Measurements from ENCODE around the gene GPBP1.

DNA sequence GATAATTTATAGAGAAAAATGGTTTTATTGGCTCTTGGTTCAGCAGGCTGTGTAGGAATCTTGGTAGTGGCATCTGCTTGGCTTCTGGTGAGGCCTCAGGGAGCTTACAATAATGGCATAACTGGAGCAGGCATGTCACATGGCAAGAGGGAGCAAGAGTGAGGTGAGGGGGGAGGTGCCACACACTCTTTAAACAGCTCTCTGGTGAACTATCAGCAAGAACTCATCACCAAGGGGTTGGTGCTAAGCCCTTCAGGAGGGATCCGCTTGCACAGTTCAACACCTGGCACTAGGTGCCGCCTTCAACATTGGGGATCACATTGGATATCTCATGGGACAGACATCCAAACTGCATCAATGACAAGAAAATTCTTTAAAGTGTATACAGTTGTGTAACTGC lies 10.5 kb downstream of the GPBP1 start:
- TF ChIP-seq, protein P1, sequence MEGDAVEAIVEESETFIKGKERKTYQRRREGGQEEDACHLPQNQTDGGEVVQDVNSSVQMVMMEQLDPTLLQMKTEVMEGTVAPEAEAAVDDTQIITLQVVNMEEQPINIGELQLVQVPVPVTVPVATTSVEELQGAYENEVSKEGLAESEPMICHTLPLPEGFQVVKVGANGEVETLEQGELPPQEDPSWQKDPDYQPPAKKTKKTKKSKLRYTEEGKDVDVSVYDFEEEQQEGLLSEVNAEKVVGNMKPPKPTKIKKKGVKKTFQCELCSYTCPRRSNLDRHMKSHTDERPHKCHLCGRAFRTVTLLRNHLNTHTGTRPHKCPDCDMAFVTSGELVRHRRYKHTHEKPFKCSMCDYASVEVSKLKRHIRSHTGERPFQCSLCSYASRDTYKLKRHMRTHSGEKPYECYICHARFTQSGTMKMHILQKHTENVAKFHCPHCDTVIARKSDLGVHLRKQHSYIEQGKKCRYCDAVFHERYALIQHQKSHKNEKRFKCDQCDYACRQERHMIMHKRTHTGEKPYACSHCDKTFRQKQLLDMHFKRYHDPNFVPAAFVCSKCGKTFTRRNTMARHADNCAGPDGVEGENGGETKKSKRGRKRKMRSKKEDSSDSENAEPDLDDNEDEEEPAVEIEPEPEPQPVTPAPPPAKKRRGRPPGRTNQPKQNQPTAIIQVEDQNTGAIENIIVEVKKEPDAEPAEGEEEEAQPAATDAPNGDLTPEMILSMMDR (IDR thresholded peaks at IDR 0.05; ENCODE audit: low read depth, low read length, poor library complexity, severe bottlenecking), result no peak
- TF ChIP-seq EZH2phosphoT487 (IDR thresholded peaks at IDR 0.05; ENCODE audit: borderline replicate concordance, low read length), result no peak
